ENCODE data around the gene YLPM1.

Gene YLPM1

DNA sequence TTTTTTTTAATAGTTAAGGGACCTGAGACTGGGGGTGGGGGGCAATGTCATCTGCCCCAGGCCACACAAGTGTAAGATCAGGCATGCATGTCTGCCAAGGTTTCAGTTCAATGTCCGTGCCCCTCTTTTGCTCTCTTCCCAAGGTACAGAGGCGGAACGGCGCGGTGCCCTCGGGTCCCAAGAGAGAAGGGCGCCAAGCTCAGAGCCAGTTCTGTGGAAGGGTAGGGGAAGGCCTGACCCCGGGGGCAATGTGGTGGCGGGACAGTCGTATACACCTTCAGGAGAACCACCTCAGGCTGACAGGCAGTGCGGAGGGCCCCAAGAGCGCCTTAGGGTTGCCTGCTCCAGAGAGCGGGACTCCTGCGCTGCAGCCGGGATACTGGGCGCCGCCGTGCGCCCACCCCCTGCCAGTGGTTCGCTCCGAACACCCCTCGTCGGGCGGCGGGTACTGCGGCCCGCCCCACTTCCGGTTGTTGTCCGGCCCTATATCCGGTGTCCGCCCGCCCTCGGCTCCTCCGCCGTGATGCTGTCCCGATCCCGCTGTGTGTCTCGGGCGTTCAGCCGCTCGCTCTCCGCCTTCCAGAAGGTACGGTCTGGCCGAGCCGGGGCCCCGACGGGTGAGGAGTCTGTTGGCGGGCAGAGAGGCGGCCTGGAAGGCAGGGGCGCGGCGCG lies 118.5 kb downstream of the YLPM1 start, which contains the start of gene DLST:
DLST (plus strand) TSS at position 486 of the 672 bp plus-strand sequence; CDS start at position 524, 38 bp downstream.
- peak within 1 kb of the TSS; percentile 99 for H3K9ac ChIP-seq (ENCODE audit: low read length)
- H3K36me3 ChIP-seq (ENCODE audit: insufficient read depth, low read length), result peaks cover 4% of the 10 kb centered on the region
- H3K4me3 ChIP-seq (ENCODE audit: low read depth in 1 of 2, low read length in 2 of 2), result peak within 1 kb of the TSS; percentile 73 to 79
- peaks cover 32% of the 10 kb centered on the region for H3K4me1 ChIP-seq (ENCODE audit: insufficient read depth, low read length)
- no peaks in the 10 kb centered on the region for H3K27me3 ChIP-seq (ENCODE audit: control insufficient read depth in 1 of 2, insufficient read depth in 2 of 2, low read length in 2 of 2)
- H3K9me3 ChIP-seq (ENCODE audit: low read length), result no peaks in the 10 kb centered on the region
- peak within 1 kb of the TSS; percentile 79 for H3K27ac ChIP-seq (ENCODE audit: low read depth, low read length)

DNA sequence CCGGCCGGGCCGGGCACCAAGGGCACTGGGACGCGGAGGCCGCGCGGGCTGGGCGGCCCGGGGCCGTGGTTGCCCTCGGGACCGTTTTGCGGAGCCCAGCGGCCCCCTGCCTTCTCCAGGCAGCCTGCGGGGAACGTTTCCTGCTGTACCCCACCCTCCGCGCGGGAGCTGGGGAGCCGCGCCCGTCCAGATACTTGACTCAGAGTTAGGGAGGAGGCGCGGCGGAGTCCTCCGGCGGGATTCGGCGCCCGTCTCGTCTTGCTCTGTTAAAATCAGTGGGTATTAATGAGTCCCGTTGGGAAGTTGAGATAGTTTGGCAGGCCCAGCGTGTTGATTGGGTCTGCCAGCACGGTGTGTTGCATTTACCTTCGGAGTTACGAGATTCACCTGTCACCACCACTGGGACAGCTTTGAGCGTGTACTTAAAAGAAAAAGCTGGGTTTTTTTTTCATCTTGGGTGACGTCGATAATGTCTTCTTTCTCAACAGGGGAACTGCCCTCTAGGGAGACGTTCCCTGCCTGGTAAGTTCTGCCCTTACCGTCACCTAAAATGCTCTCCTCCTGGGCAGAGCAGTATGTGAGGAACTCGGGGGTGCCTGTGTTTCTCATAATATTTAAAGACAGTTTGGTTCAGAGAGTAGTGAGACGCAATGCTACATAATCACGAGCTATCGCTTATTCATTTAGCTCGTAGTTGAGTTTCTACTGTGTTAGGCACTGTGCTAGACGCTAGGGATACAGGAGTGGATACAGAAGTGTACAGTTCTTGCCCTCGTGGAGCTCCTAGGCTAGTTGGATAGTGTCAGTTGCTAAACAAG lies 119.2 kb downstream of the YLPM1 start:
- H3K4me1 ChIP-seq (ENCODE audit: insufficient read depth, low read length), result peaks cover 32% of the 10 kb centered on the region
- H3K27me3 ChIP-seq (ENCODE audit: control insufficient read depth in 1 of 2, insufficient read depth in 2 of 2, low read length in 2 of 2), result no peaks in the 10 kb centered on the region
- H3K9me3 ChIP-seq (ENCODE audit: low read length), result no peaks in the 10 kb centered on the region

More for the DNA sequence above, 119.2 kb downstream of the YLPM1 start:
- Histone ChIP-seq H3K4me3 (ENCODE audit: low read depth in 1 of 2, low read length in 2 of 2) (peak overlapping the region; percentile 73 to 79), H3K9ac (ENCODE audit: low read length) (peak overlapping the region; percentile 99), H3K27ac (ENCODE audit: low read depth, low read length) (peak overlapping the region; percentile 79), H3K36me3 (ENCODE audit: insufficient read depth, low read length) (peaks cover 4% of the 10 kb centered on the region)
